ENCODE measurements around the gene ZNF684.
A peak's percentile ranks its signal among the peaks of the same experiment; 100 is the strongest.

Gene ZNF684

GRCh38 chr1:40575336-40575735 is 43.9 kb downstream of the ZNF684 start:
- no peak for DNase-seq

GRCh38 chr1:40582116-40582515 is 50.7 kb downstream of the ZNF684 start:
- DNase-seq = no peak

GRCh38 chr1:40583980-40584379 is 52.5 kb downstream of the ZNF684 start:
- DNase-seq = no peak

GRCh38 chr1:40588586-40588985 is 57.1 kb downstream of the ZNF684 start:
- DNase-seq = no peak

GRCh38 chr1:40592107-40592803 is 60.8 kb downstream of the ZNF684 start:
- DNase-seq = no peak

- no peak for DNase-seq
These were observed 62.2 kb downstream of the ZNF684 start for GRCh38 chr1:40593449-40594186.

- peak; percentile 17 for DNase-seq
These were observed 62.7 kb downstream of the ZNF684 start for GRCh38 chr1:40594187-40594531.

GRCh38 chr1:40595623-40596022 is 64.2 kb downstream of the ZNF684 start:
- DNase-seq = no peak
